Prostate gland (tissue), 2 donors: ENCODE measurements around the gene SMYD3.

Experiments used
- POLR2A ChIP-seq: fragments of 450-650 bp; IDR thresholded peaks from one replicate; pipeline ENCODE4 v1.6.1; 2016; ENCODE audit warnings: antibody characterized with exemption, mild to moderate bottlenecking
- POLR2AphosphoS5 ChIP-seq: sonication (generic); formaldehyde crosslinking; IDR thresholded peaks from one replicate; pipeline ENCODE4 v1.6.1; 2017; ENCODE audit warnings: antibody characterized with exemption
- TF ChIP-seq, protein P1 (sequence below), 4 experiments: fragments of 200-600 bp in 2 of 4; fragments of 450-650 bp in 2 of 4; sonication (generic) in 2 of 4; IDR thresholded peaks; 1 replicate in 3 of 4; 2 replicates in 1 of 4; pipeline ENCODE4 v1.5.1; 2016 to 2019; ENCODE audit warnings: antibody characterized with exemption in 4 of 4, mild to moderate bottlenecking in 2 of 4, moderate library complexity in 2 of 4

GRCh38 chr1:246122071-246122470 is 385.0 kb downstream of the SMYD3 start:
- TF ChIP-seq, protein P1, sequence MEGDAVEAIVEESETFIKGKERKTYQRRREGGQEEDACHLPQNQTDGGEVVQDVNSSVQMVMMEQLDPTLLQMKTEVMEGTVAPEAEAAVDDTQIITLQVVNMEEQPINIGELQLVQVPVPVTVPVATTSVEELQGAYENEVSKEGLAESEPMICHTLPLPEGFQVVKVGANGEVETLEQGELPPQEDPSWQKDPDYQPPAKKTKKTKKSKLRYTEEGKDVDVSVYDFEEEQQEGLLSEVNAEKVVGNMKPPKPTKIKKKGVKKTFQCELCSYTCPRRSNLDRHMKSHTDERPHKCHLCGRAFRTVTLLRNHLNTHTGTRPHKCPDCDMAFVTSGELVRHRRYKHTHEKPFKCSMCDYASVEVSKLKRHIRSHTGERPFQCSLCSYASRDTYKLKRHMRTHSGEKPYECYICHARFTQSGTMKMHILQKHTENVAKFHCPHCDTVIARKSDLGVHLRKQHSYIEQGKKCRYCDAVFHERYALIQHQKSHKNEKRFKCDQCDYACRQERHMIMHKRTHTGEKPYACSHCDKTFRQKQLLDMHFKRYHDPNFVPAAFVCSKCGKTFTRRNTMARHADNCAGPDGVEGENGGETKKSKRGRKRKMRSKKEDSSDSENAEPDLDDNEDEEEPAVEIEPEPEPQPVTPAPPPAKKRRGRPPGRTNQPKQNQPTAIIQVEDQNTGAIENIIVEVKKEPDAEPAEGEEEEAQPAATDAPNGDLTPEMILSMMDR (IDR thresholded peaks at IDR 0.05): no peak
- no peak for TF ChIP-seq POLR2A
- no peak for TF ChIP-seq POLR2AphosphoS5
